ENCODE measurements around the gene FAM98B. TPM values are rescaled to one million over a fixed set of nuclear protein-coding genes. Genes with fewer than 3 reads are reported as not detected.

FAM98B gene
- total and polyA plus RNA-seq, 4 donors = 7.4 to 61.9 (median 48.4) TPM

DNA sequence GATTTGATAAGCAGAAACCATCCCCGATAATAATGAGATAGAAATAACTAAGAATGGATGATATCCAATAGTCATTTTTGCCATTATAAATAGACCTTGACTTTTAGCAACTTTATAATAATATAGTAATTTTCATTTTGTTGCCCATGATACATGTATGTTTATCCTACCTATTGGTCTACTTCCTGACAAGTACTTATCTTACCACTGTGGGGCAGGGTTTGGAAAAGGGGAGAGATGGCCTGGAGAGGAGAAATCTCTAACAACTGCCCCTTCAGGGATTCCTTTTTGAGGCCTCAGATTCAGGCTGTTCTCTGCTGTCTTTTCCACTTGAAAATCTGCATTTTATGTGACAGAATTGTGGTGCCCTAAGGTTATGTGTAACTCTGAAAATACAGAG lies 42.2 kb downstream of the FAM98B start:
- Histone ChIP-seq H3K27ac (ENCODE audit: low read depth, low read length) (no peak overlapping the region), H3K9me3 (ENCODE audit: control insufficient read depth, insufficient read depth, low read length) (no peaks in the 10 kb centered on the region), H3K36me3 (ENCODE audit: control insufficient read depth, insufficient read depth, low read length) (no peaks in the 10 kb centered on the region), H3K4me3 (ENCODE audit: low read depth, low read length) (no peak overlapping the region), H3K27me3 (ENCODE audit: control insufficient read depth, insufficient read depth, low read length) (no peaks in the 10 kb centered on the region), H3K4me1 (ENCODE audit: control insufficient read depth, insufficient read depth, low read length) (no peaks in the 10 kb centered on the region)
- no peak for DNase-seq (ENCODE audit: low read depth in 4 of 6, low spot score in 6 of 6)
- no CpG with 5 or more reads among the region's 1 CpG for WGBS (ENCODE audit: insufficient coverage)

DNA sequence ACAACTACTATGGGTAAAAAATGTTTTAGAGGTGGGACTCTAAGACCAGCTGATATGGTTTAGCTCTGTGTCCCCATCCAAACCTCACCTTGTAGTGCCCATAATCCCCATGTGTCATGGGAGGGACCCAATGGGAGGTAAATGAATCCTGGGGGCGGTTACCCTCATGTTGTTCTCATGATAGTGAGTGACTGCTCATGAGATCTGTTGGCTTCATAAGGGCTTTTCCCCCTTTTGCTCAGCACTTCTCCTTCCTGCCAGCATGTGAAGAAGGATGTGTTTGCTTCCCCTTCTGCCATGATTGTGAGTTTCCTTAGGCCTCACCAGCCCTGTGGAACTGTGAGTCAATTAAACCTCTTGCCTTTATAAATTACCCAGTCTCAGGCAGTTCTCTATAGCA lies 45.7 kb downstream of the FAM98B start:
- WGBS (ENCODE audit: insufficient coverage) = no CpG with 5 or more reads among the region's 1 CpG
- Histone ChIP-seq H3K27me3 (ENCODE audit: control insufficient read depth, insufficient read depth, low read length) (no peaks in the 10 kb centered on the region), H3K9me3 (ENCODE audit: control insufficient read depth, insufficient read depth, low read length) (no peaks in the 10 kb centered on the region), H3K4me1 (ENCODE audit: control insufficient read depth, insufficient read depth, low read length) (no peaks in the 10 kb centered on the region), H3K4me3 (ENCODE audit: low read depth, low read length) (no peak overlapping the region), H3K27ac (ENCODE audit: low read depth, low read length) (no peak overlapping the region), H3K36me3 (ENCODE audit: control insufficient read depth, insufficient read depth, low read length) (no peaks in the 10 kb centered on the region)
- no peak for DNase-seq (ENCODE audit: low read depth in 4 of 6, low spot score in 6 of 6)

GRCh38 chr15:38503496-38503895 lies 49.6 kb downstream of the FAM98B start:
- no peaks in the 10 kb centered on the region for H3K9me3 ChIP-seq (ENCODE audit: control insufficient read depth, insufficient read depth, low read length)
- no peaks in the 10 kb centered on the region for H3K4me1 ChIP-seq (ENCODE audit: control insufficient read depth, insufficient read depth, low read length)
- no peaks in the 10 kb centered on the region for H3K27me3 ChIP-seq (ENCODE audit: control insufficient read depth, insufficient read depth, low read length)
- no peak overlapping the region for H3K4me3 ChIP-seq (ENCODE audit: low read depth, low read length)
- H3K36me3 ChIP-seq (ENCODE audit: control insufficient read depth, insufficient read depth, low read length) = no peaks in the 10 kb centered on the region
- no peak overlapping the region for H3K27ac ChIP-seq (ENCODE audit: low read depth, low read length)
- peak in 1 of 6 donors; percentile 74 for DNase-seq (ENCODE audit: low read depth in 4 of 6, low spot score in 6 of 6)
- 67% methylated on average over 1 of the region's 2 CpGs for WGBS (ENCODE audit: insufficient coverage)

DNA sequence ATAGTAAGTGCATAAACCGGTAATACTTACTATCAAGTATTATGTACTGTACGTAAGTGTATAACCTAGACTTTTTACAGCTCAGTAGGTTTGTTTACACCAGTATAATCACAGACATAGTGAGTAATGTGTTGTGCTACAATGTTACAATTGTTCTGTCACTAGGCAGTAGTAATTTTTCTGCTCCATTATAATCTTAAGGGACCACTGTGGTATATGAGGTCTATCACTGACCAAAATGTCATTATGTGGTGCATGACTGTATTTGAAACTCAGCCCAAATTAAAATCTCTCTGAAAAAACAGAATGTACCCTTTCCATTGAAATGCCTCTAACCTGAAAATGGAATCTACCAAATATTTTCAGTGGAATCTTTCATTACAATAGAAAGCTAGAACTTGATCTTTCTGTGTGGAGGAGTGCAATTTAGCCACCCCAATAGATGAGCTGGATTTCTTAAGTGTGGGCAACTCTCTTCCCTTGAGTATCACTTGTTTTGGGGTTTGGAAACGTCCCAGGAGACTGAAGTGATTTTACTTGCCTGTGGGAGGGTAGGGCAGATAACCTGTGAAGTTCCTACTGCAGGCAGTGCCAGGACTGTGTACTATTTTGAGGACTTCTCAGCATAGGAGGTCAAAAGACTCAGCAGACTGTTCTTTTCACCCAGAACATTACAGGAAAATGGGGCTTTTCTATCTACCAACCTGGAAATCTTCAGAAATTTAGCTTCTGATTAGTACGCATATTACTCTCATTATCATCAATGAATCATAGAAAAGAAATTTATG lies 50.9 kb downstream of the FAM98B start:
- DNase-seq (ENCODE audit: low read depth in 4 of 6, low spot score in 6 of 6) = no peak
- no peaks in the 10 kb centered on the region for H3K4me1 ChIP-seq (ENCODE audit: control insufficient read depth, insufficient read depth, low read length)
- no peak overlapping the region for H3K4me3 ChIP-seq (ENCODE audit: low read depth, low read length)
- no peak overlapping the region for H3K27ac ChIP-seq (ENCODE audit: low read depth, low read length)
- WGBS (ENCODE audit: insufficient coverage) = no CpG with 5 or more reads among the region's 4 CpGs
- no peaks in the 10 kb centered on the region for H3K9me3 ChIP-seq (ENCODE audit: control insufficient read depth, insufficient read depth, low read length)
- no peaks in the 10 kb centered on the region for H3K36me3 ChIP-seq (ENCODE audit: control insufficient read depth, insufficient read depth, low read length)
- no peaks in the 10 kb centered on the region for H3K27me3 ChIP-seq (ENCODE audit: control insufficient read depth, insufficient read depth, low read length)

DNA sequence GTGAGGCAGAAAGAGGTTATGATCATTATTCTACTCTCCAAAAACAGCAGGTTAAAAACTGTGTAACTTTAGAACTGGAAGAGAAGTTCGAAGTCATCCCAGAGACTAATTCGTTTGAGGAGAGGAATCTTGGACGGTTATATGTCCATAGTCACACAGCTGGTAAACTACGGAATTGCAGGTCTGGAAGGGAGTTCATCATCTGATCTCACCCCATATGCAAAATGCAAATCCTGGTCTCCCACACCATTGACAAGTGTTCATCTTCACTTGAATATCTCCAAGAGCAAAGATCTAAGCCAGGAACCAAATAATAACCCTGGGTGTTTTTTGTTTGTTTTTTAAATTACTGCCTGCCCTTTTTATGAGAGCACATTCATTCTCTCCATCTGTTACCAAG lies 53.1 kb downstream of the FAM98B start:
- no peak for DNase-seq (ENCODE audit: low read depth in 4 of 6, low spot score in 6 of 6)
- 100% methylated on average over 1 of the region's 4 CpGs for WGBS (ENCODE audit: insufficient coverage)
- H3K4me1 ChIP-seq (ENCODE audit: control insufficient read depth, insufficient read depth, low read length) = no peaks in the 10 kb centered on the region
- no peak overlapping the region for H3K4me3 ChIP-seq (ENCODE audit: low read depth, low read length)
- H3K27me3 ChIP-seq (ENCODE audit: control insufficient read depth, insufficient read depth, low read length) = no peaks in the 10 kb centered on the region
- H3K36me3 ChIP-seq (ENCODE audit: control insufficient read depth, insufficient read depth, low read length) = no peaks in the 10 kb centered on the region
- no peaks in the 10 kb centered on the region for H3K9me3 ChIP-seq (ENCODE audit: control insufficient read depth, insufficient read depth, low read length)
- no peak overlapping the region for H3K27ac ChIP-seq (ENCODE audit: low read depth, low read length)

GRCh38 chr15:38507570-38507969 lies 53.6 kb downstream of the FAM98B start:
- no peaks in the 10 kb centered on the region for H3K4me1 ChIP-seq (ENCODE audit: control insufficient read depth, insufficient read depth, low read length)
- no peak overlapping the region for H3K27ac ChIP-seq (ENCODE audit: low read depth, low read length)
- no peak overlapping the region for H3K4me3 ChIP-seq (ENCODE audit: low read depth, low read length)
- no peaks in the 10 kb centered on the region for H3K9me3 ChIP-seq (ENCODE audit: control insufficient read depth, insufficient read depth, low read length)
- H3K27me3 ChIP-seq (ENCODE audit: control insufficient read depth, insufficient read depth, low read length) = no peaks in the 10 kb centered on the region
- 97% methylated on average over 7 of the region's 7 CpGs for WGBS (ENCODE audit: insufficient coverage)
- DNase-seq (ENCODE audit: low read depth in 4 of 6, low spot score in 6 of 6) = no peak
- no peaks in the 10 kb centered on the region for H3K36me3 ChIP-seq (ENCODE audit: control insufficient read depth, insufficient read depth, low read length)

- Histone ChIP-seq H3K4me1 (ENCODE audit: control insufficient read depth, insufficient read depth, low read length) (no peaks in the 10 kb centered on the region), H3K4me3 (ENCODE audit: low read depth, low read length) (no peak overlapping the region), H3K27me3 (ENCODE audit: control insufficient read depth, insufficient read depth, low read length) (no peaks in the 10 kb centered on the region), H3K36me3 (ENCODE audit: control insufficient read depth, insufficient read depth, low read length) (no peaks in the 10 kb centered on the region), H3K9me3 (ENCODE audit: control insufficient read depth, insufficient read depth, low read length) (no peaks in the 10 kb centered on the region), H3K27ac (ENCODE audit: low read depth, low read length) (no peak overlapping the region)
- WGBS (ENCODE audit: insufficient coverage) = 89% methylated on average over 3 of the region's 3 CpGs
- peak in 1 of 6 donors; percentile 66 for DNase-seq (ENCODE audit: low read depth in 4 of 6, low spot score in 6 of 6)
These were observed 54.7 kb downstream of the FAM98B start for GRCh38 chr15:38508647-38509046.

DNA sequence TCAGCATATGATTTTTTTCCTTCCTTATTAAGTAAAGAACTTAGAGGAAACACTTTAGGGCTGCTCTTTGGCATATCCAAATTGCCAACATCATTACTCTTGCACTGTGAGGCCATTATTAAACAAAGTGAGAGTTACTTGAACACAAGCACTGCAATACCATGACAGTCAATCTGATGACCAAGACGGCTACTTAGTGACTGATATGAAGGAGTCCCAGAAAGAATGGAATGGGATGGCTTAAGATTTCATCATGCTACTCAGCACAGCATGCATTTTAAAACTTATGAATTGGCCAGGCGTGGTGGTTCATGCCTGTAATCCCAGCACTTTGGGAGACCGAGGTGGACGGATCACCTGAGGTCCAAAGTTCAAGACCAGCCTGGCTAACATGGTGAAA lies 55.2 kb downstream of the FAM98B start:
- 93% methylated on average over 3 of the region's 4 CpGs for WGBS (ENCODE audit: insufficient coverage)
- no peak overlapping the region for H3K27ac ChIP-seq (ENCODE audit: low read depth, low read length)
- no peak overlapping the region for H3K4me3 ChIP-seq (ENCODE audit: low read depth, low read length)
- no peaks in the 10 kb centered on the region for H3K27me3 ChIP-seq (ENCODE audit: control insufficient read depth, insufficient read depth, low read length)
- H3K9me3 ChIP-seq (ENCODE audit: control insufficient read depth, insufficient read depth, low read length) = no peaks in the 10 kb centered on the region
- DNase-seq (ENCODE audit: low read depth in 4 of 6, low spot score in 6 of 6) = no peak
- no peaks in the 10 kb centered on the region for H3K36me3 ChIP-seq (ENCODE audit: control insufficient read depth, insufficient read depth, low read length)
- H3K4me1 ChIP-seq (ENCODE audit: control insufficient read depth, insufficient read depth, low read length) = no peaks in the 10 kb centered on the region

GRCh38 chr15:38512901-38513300 lies 59.0 kb downstream of the FAM98B start:
- Histone ChIP-seq H3K9me3 (ENCODE audit: control insufficient read depth, insufficient read depth, low read length) (no peaks in the 10 kb centered on the region), H3K27ac (ENCODE audit: low read depth, low read length) (no peak overlapping the region), H3K36me3 (ENCODE audit: control insufficient read depth, insufficient read depth, low read length) (no peaks in the 10 kb centered on the region), H3K27me3 (ENCODE audit: control insufficient read depth, insufficient read depth, low read length) (no peaks in the 10 kb centered on the region), H3K4me3 (ENCODE audit: low read depth, low read length) (no peak overlapping the region), H3K4me1 (ENCODE audit: control insufficient read depth, insufficient read depth, low read length) (no peaks in the 10 kb centered on the region)
- DNase-seq (ENCODE audit: low read depth in 4 of 6, low spot score in 6 of 6) = peak in 1 of 6 donors; percentile 30
- no CpG with 5 or more reads among the region's 1 CpG for WGBS (ENCODE audit: insufficient coverage)

- Histone ChIP-seq H3K36me3 (ENCODE audit: control insufficient read depth, insufficient read depth, low read length) (no peaks in the 10 kb centered on the region), H3K27me3 (ENCODE audit: control insufficient read depth, insufficient read depth, low read length) (no peaks in the 10 kb centered on the region), H3K4me3 (ENCODE audit: low read depth, low read length) (no peak overlapping the region), H3K4me1 (ENCODE audit: control insufficient read depth, insufficient read depth, low read length) (no peaks in the 10 kb centered on the region), H3K27ac (ENCODE audit: low read depth, low read length) (no peak overlapping the region), H3K9me3 (ENCODE audit: control insufficient read depth, insufficient read depth, low read length) (no peaks in the 10 kb centered on the region)
- WGBS (ENCODE audit: insufficient coverage) = 27% methylated on average over 2 of the region's 2 CpGs
- peak in 2 of 6 donors; percentile 36 to 42 for DNase-seq (ENCODE audit: low read depth in 4 of 6, low spot score in 6 of 6)
These were observed 60.7 kb downstream of the FAM98B start for GRCh38 chr15:38514601-38515000.
